ENCODE results near the gene MXD1. TPM values are rescaled to one million over a fixed set of nuclear protein-coding genes. Genes with fewer than 3 reads are reported as not detected.

Gene MXD1
- polyA plus RNA-seq, 2 of the 4 experiments (the other 2 are of a cell fraction) = 2.0 to 8.3 TPM

- ChIA-PET POLR2A (interaction anchor here (0.5 to 4.1 kb wide), 42 partner anchors 9 to 477 kb away, joined by 3 to 87 read pairs (median 5); partner anchors contain the start of genes ANXA4, C2orf42, NFU1 and PCBP1), CTCF (interaction anchor here (0.6 to 7.2 kb wide), 22 partner anchors 19 to 450 kb away, joined by 3 to 161 read pairs (median 3); partner anchors contain the start of gene SNRNP27)
- peaks cover 17% of the 10 kb centered on the region; the same call in 2 of the 3 replicates for H3K4me1 ChIP-seq
- no peaks in the 10 kb centered on the region for H3K9me3 ChIP-seq
- FAIRE-seq (peak; percentile 76), DNase-seq (ENCODE audit: low read depth in 1 of 2, low spot score in 1 of 2) (peak; percentile 99 to 100), ATAC-seq (peak; percentile 94 to 95)
- WGBS (ENCODE audit: missing lambda C conversion rate) = 2% methylated on average over 39 of the region's 56 CpGs
- TF ChIP-seq MYC (IDR thresholded peaks at IDR 0.05; ENCODE audit: borderline replicate concordance, low read length) (peak; percentile 96; the same call in 1 of the 2 replicates), PHF8 (IDR thresholded peaks at IDR 0.05; ENCODE audit: borderline replicate concordance, low read depth) (peak; percentile 87; the same call in 1 of the 2 replicates), JUN (IDR thresholded peaks at IDR 0.05) (peak; percentile 75 to 97; a peak in 4 of 5 replicates), BHLHE40 (IDR thresholded peaks at IDR 0.05; ENCODE audit: low read depth, low read length) (no peak), PBX3 (IDR thresholded peaks at IDR 0.05) (peak; percentile 82; the same call in 1 of the 2 replicates), POLR2AphosphoS2 (conservative IDR thresholded peaks at IDR 0.05; ENCODE audit: low read length) (no peak; the same call in 1 of the 2 replicates), HOXB13 (CRISPR knock-in tag; IDR thresholded peaks at IDR 0.05; ENCODE audit: low read depth) (peak; percentile 56; the same call in 1 of the 2 replicates), GATA3 (IDR thresholded peaks at IDR 0.05; ENCODE audit: borderline replicate concordance) (no peak), SREBF2 (IDR thresholded peaks at IDR 0.05) (no peak), MAFK (IDR thresholded peaks at IDR 0.05; ENCODE audit: partially characterized antibody) (no peak), HEYL (CRISPR knock-in tag; IDR thresholded peaks at IDR 0.05) (peak; percentile 70; the same call in 1 of the 2 replicates), RARB (CRISPR knock-in tag; IDR thresholded peaks at IDR 0.05) (peak; percentile 72; the same call in 1 of the 2 replicates), RFX5 (IDR thresholded peaks at IDR 0.05) (peak; percentile 98), KDM5A (IDR thresholded peaks at IDR 0.05) (no peak), HMGXB4 (CRISPR knock-in tag; IDR thresholded peaks at IDR 0.05; ENCODE audit: borderline replicate concordance) (peak; percentile 88; the same call in 1 of the 2 replicates), SMC3 (IDR thresholded peaks at IDR 0.05) (peak; percentile 68), HOXB5 (CRISPR knock-in tag; IDR thresholded peaks at IDR 0.05) (peak; percentile 88), CEBPB (IDR thresholded peaks at IDR 0.05) (peak in 1 of 2 experiments; percentile 24; a peak in 1 of 4 replicates), TFCP2L1 (CRISPR knock-in tag; IDR thresholded peaks at IDR 0.05) (peak; percentile 86; the same call in 1 of the 2 replicates), RAD21 (conservative IDR thresholded peaks at IDR 0.05 in 1 of 2, IDR thresholded peaks at IDR 0.05 in 1 of 2) (peak; percentile 50 to 71), POLR2A (IDR thresholded peaks at IDR 0.05; ENCODE audit: low read length) (peak; percentile 88), RNF2 (IDR thresholded peaks at IDR 0.05; ENCODE audit: borderline replicate concordance, low read depth) (peak; percentile 92; the same call in 1 of the 2 replicates), ESRRA (IDR thresholded peaks at IDR 0.05; ENCODE audit: borderline replicate concordance, low read length) (no peak), TP53 (CRISPR knock-in tag; IDR thresholded peaks at IDR 0.05) (0 out of 2 replicates have a peak, but pooled peaks have one; percentile 75), FOSL2 (IDR thresholded peaks at IDR 0.05) (no peak), FOSL2 (CRISPR knock-in tag; IDR thresholded peaks at IDR 0.05) (peak; percentile 80), CTCF (IDR thresholded peaks at IDR 0.05) (peak; percentile 42), E2F6 (IDR thresholded peaks at IDR 0.05; ENCODE audit: borderline replicate concordance, low read depth) (peak; percentile 87; the same call in 1 of the 2 replicates)
- TF ChIP-seq, protein P1, sequence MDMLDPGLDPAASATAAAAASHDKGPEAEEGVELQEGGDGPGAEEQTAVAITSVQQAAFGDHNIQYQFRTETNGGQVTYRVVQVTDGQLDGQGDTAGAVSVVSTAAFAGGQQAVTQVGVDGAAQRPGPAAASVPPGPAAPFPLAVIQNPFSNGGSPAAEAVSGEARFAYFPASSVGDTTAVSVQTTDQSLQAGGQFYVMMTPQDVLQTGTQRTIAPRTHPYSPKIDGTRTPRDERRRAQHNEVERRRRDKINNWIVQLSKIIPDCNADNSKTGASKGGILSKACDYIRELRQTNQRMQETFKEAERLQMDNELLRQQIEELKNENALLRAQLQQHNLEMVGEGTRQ (IDR thresholded peaks at IDR 0.05) = peak; percentile 53; the same call in 1 of the 2 replicates
- TF ChIP-seq, protein P2, sequence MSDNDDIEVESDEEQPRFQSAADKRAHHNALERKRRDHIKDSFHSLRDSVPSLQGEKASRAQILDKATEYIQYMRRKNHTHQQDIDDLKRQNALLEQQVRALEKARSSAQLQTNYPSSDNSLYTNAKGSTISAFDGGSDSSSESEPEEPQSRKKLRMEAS (IDR thresholded peaks at IDR 0.05) = peak; percentile 98
- peak overlapping the region; percentile 57 for H3K4me3 ChIP-seq
- H3K27ac ChIP-seq = peak overlapping the region; percentile 86 to 95
- peak overlapping the region; percentile 92 for H3K4me2 ChIP-seq
These were observed 552 bp upstream of the MXD1 start for GRCh38 chr2:69914164-69914949.
